Measurements from ENCODE around the gene CEP57L1. TPM values are rescaled to one million over a fixed set of nuclear protein-coding genes. Genes with fewer than 3 reads are reported as not detected.

CEP57L1 gene
- total and polyA plus RNA-seq, 10 of the 15 experiments (the other 5 are each of a cell fraction or from before 2014, with no cell fraction given): 12.7 to 30.5 (median 21.9) TPM

GRCh38 chr6:109082188-109082577 lies 13.1 kb upstream of the CEP57L1 start:
- Histone ChIP-seq H3K27ac (ENCODE audit: control insufficient read depth, insufficient read depth) (no peak overlapping the region), H3K9ac (ENCODE audit: control insufficient read depth, insufficient read depth, low read length) (no peak overlapping the region), H3K4me3 (no peak overlapping the region), H4K20me1 (ENCODE audit: control insufficient read depth, insufficient read depth) (no peaks in the 10 kb centered on the region), H3K36me3 (ENCODE audit: control insufficient read depth in 2 of 2, insufficient read depth in 2 of 2, low read length in 1 of 2) (no peaks in the 10 kb centered on the region), H3K4me1 (ENCODE audit: control insufficient read depth, insufficient read depth, low read length) (no peaks in the 10 kb centered on the region), H3K4me2 (ENCODE audit: control insufficient read depth, insufficient read depth) (no peak overlapping the region), H2AFZ (ENCODE audit: control insufficient read depth, low read depth, low read length) (no peak overlapping the region), H3K9me3 (replicated peaks; ENCODE audit: control insufficient read depth, insufficient read depth, low read length) (no peaks in the 10 kb centered on the region), H3K79me2 (ENCODE audit: control insufficient read depth, insufficient read depth, low read length) (no peaks in the 10 kb centered on the region), H3K27me3 (replicated peaks in 1 of 2; ENCODE audit: control insufficient read depth in 2 of 2, insufficient read depth in 2 of 2, low read length in 1 of 2) (no peaks in the 10 kb centered on the region)
- 94% methylated on average over 1 of the region's 1 CpG for WGBS (ENCODE audit: insufficient coverage, insufficient replicate concordance, low lambda C conversion rate, missing lambda C conversion rate)
- BruUV-seq (replicated peaks): no TSS peak
- RAD21 ChIA-PET (ENCODE audit: unreplicated experiment): interaction anchor here (1.3 kb wide), 1 partner anchor 12 kb away, joined by 3 read pairs; the partner anchor contains the start of gene SESN1
- SMC1A ChIA-PET (ENCODE audit: uncharacterized antibody, unreplicated experiment): interaction anchor here (0.7 to 1.3 kb wide), 4 partner anchors 13 to 826 kb away, joined by 3 read pairs; partner anchors contain the start of genes CEP57L1 and SMPD2
- peak; percentile 64 for ATAC-seq
- TF ChIP-seq HDAC2 (IDR thresholded peaks at IDR 0.05) (no peak), TCF12 (IDR thresholded peaks at IDR 0.05; ENCODE audit: low read depth, low read length) (no peak)
- TF ChIP-seq, protein P1, sequence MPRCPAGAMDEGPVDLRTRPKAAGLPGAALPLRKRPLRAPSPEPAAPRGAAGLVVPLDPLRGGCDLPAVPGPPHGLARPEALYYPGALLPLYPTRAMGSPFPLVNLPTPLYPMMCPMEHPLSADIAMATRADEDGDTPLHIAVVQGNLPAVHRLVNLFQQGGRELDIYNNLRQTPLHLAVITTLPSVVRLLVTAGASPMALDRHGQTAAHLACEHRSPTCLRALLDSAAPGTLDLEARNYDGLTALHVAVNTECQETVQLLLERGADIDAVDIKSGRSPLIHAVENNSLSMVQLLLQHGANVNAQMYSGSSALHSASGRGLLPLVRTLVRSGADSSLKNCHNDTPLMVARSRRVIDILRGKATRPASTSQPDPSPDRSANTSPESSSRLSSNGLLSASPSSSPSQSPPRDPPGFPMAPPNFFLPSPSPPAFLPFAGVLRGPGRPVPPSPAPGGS (IDR thresholded peaks at IDR 0.05; ENCODE audit: borderline replicate concordance, insufficient read depth, low read depth, low read length, poor library complexity, severe bottlenecking): peak; percentile 34
- TF ChIP-seq, protein P2, sequence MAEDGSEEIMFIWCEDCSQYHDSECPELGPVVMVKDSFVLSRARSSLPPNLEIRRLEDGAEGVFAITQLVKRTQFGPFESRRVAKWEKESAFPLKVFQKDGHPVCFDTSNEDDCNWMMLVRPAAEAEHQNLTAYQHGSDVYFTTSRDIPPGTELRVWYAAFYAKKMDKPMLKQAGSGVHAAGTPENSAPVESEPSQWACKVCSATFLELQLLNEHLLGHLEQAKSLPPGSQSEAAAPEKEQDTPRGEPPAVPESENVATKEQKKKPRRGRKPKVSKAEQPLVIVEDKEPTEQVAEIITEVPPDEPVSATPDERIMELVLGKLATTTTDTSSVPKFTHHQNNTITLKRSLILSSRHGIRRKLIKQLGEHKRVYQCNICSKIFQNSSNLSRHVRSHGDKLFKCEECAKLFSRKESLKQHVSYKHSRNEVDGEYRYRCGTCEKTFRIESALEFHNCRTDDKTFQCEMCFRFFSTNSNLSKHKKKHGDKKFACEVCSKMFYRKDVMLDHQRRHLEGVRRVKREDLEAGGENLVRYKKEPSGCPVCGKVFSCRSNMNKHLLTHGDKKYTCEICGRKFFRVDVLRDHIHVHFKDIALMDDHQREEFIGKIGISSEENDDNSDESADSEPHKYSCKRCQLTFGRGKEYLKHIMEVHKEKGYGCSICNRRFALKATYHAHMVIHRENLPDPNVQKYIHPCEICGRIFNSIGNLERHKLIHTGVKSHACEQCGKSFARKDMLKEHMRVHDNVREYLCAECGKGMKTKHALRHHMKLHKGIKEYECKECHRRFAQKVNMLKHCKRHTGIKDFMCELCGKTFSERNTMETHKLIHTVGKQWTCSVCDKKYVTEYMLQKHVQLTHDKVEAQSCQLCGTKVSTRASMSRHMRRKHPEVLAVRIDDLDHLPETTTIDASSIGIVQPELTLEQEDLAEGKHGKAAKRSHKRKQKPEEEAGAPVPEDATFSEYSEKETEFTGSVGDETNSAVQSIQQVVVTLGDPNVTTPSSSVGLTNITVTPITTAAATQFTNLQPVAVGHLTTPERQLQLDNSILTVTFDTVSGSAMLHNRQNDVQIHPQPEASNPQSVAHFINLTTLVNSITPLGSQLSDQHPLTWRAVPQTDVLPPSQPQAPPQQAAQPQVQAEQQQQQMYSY (CRISPR knock-in tag; IDR thresholded peaks at IDR 0.05): no peak
- intact Hi-C loops (cut with micrococcal nuclease; ENCODE audit: unreplicated experiment): no loop called here
- no peak for FAIRE-seq
- DNase-seq (ENCODE audit: low read depth, low spot score): no peak
- in situ Hi-C loops (cut with MboI): no loop called here
- POLR2A ChIA-PET: no interaction called here
- CTCF ChIA-PET: interaction anchor here (1.2 to 1.3 kb wide), 3 partner anchors 9 to 26 kb away, joined by 3 to 5 read pairs (median 4); no protein-coding TSS in a partner anchor
